GM12878 (cell line): ENCODE results near the gene MAD1L1.

Experiments
- BCL11A ChIP-seq: IDR thresholded peaks from 2 replicates; pipeline ENCODE4 v1.6.1; 2011; ENCODE audit warnings: low read depth, low read length
- BHLHE40 ChIP-seq, 2 experiments: fragments of 450-650 bp in 1 of 2; IDR thresholded peaks; 2 replicates each; pipeline ENCODE4 v1.6.1; 2011 to 2017; ENCODE audit warnings: low read depth in 2 of 2, borderline replicate concordance in 1 of 2, improper control_type of control experiment in 1 of 2, low read length in 1 of 2, mild to moderate bottlenecking in 1 of 2
- GABPA ChIP-seq: IDR thresholded peaks from 2 replicates; pipeline ENCODE4 v1.6.1; 2014; ENCODE audit warnings: antibody characterized with exemption, low read depth, mild to moderate bottlenecking, inconsistent platforms
- REST ChIP-seq: IDR thresholded peaks from 2 replicates; pipeline ENCODE4 v1.6.1; 2012; ENCODE audit warnings: mild to moderate bottlenecking, low read depth, low read length

GRCh38 chr7:1959305-1959704 lies 273.4 kb downstream of the MAD1L1 start:
- TF ChIP-seq BCL11A (no peak), REST (no peak), GABPA (no peak), BHLHE40 (IDR thresholded peaks at IDR 0.05; ENCODE audit: borderline replicate concordance in 1 of 2, low read depth in 2 of 2, low read length in 1 of 2) (no peak)
